GM13977 (cell line): ENCODE data around the gene HOXA2.

Source experiments
- DNase-seq: peaks from one replicate; pipeline ENCODE4 v3.0.0; 2012; ENCODE audit warnings: low spot score
- CTCF ChIP-seq: IDR thresholded peaks from 2 replicates; pipeline ENCODE4 v1.5.1; 2012; ENCODE audit warnings: mild to moderate bottlenecking, control low read depth; ENCODE audit not compliant: insufficient read depth; ENCODE audit errors: extremely low read depth, missing control alignments
- in situ Hi-C: fragments of 300-500 bp; cut with MboI; formaldehyde crosslinking; loops from one replicate; pipeline ENCODE4 v1.12.0; 2022; ENCODE audit warnings: low sequenced_read_pairs, low pct_unique_long_range_greater_than_20kb, mixed read lengths, inconsistent platforms; ENCODE audit not compliant: unreplicated experiment

HOXA2 gene

GRCh38 chr7:27079234-27079975, 23.1 kb downstream of the HOXA2 start:
- in situ Hi-C loops, result no loop called here
- no peak for DNase-seq
- no peak for TF ChIP-seq CTCF

- TF ChIP-seq CTCF, result no peak
- no peak for DNase-seq
- in situ Hi-C loops, result no loop called here
Observed at GRCh38 chr7:27078616-27079233, 23.8 kb downstream of the HOXA2 start.

- DNase-seq, result no peak
- TF ChIP-seq CTCF, result no peak
- in situ Hi-C loops, result no loop called here
Observed at GRCh38 chr7:27073076-27073475, 29.4 kb downstream of the HOXA2 start.

GRCh38 chr7:27071622-27072390, 30.7 kb downstream of the HOXA2 start:
- in situ Hi-C loops, result no loop called here
- no peak for TF ChIP-seq CTCF
- DNase-seq, result no peak

- in situ Hi-C loops, result no loop called here
- no peak for TF ChIP-seq CTCF
- DNase-seq, result no peak
Observed at GRCh38 chr7:27068259-27068658, 34.2 kb downstream of the HOXA2 start.

- in situ Hi-C loops, result no loop called here
- TF ChIP-seq CTCF, result no peak
- DNase-seq, result no peak
Observed at GRCh38 chr7:27066148-27066547, 36.3 kb downstream of the HOXA2 start.
